Colonic mucosa (tissue), 4 donors: ENCODE measurements around the gene PAM16. TPM values are rescaled to one million over a fixed set of nuclear protein-coding genes. Genes with fewer than 3 reads are reported as not detected.

Experiments used
- DNase-seq: peaks from one replicate; pipeline ENCODE4 v3.0.0-alpha.2; 2020
- H3K27ac ChIP-seq: fragments of 200-600 bp; one replicate; pipeline ENCODE4 v1.8.0; 2021
- H3K27me3 ChIP-seq: fragments of 200-600 bp; one replicate; pipeline ENCODE4 v1.8.0; 2021
- H3K36me3 ChIP-seq: fragments of 200-600 bp; one replicate; pipeline ENCODE4 v1.8.0; 2021
- H3K4me1 ChIP-seq: fragments of 200-600 bp; one replicate; pipeline ENCODE4 v1.8.0; 2021; ENCODE audit warnings: mild to moderate bottlenecking
- H3K4me3 ChIP-seq: fragments of 200-600 bp; one replicate; pipeline ENCODE4 v1.8.0; 2021
- H3K9ac ChIP-seq, 2 donors: one replicate each; pipeline ENCODE4 v1.7.0; 2013; ENCODE audit warnings: control low read depth in 2 of 2, low read depth in 2 of 2, low read length in 2 of 2
- H3K9me3 ChIP-seq: fragments of 200-600 bp; one replicate; pipeline ENCODE4 v1.8.0; 2021
- intact Hi-C: fragments of 100-400 bp; cut with DNase I; formaldehyde crosslinking; loops from one replicate; pipeline ENCODE4 v1.14.1; 2022
- total RNA-seq, 2 donors: library from RNA; stranded (reverse); fragmentation: NEBNext Ultra II Directional in 1 of 2; extraction: Animal tissue kit (Norgen Biotek cat#: 25700) in 1 of 2; gene quantifications; one replicate each; pipeline ENCODE4 v1.2.1, GENCODE V29; 2021
- TF ChIP-seq, protein P1 (sequence below): fragments of 200-600 bp; IDR thresholded peaks from one replicate; pipeline ENCODE4 v1.8.0; 2022; ENCODE audit warnings: antibody characterized with exemption, mild to moderate bottlenecking
- donor health status: healthy.
- donor health status: DM: no; HTN: no; CAD: no.
- donor health status: DM: no; HTN: no; CAD: no.

PAM16 gene
- total RNA-seq, 2 donors from 2014 or later: 28.2 to 43.6 TPM

DNA sequence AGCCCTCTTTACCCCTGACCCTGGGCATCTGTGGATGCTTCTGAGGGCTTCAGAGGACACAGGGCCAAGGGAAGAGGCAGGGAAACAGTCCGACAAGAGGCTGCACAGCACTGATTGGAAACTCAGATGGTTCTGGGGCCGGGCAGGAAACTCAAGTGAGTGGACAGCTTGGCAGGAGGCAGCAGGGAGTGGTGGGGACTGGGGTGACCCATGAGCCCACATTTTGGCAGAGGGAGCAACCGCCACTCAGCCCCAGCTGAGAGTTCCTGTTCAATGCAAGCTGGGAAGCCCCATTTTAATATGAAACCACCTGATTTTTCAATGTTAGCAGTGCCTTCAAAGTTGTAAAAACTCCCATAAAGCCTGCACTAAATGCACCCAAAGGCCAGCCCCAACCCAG lies 19.0 kb upstream of the PAM16 start:
- H3K9me3 ChIP-seq: no peaks in the 10 kb centered on the region
- no peak for DNase-seq
- no peak overlapping the region for H3K4me3 ChIP-seq
- H3K36me3 ChIP-seq: no peaks in the 10 kb centered on the region
- intact Hi-C loops: no loop called here
- H3K9ac ChIP-seq: peak overlapping the region; percentile 15 to 24
- peaks cover 3% of the 10 kb centered on the region for H3K4me1 ChIP-seq
- TF ChIP-seq, protein P1, sequence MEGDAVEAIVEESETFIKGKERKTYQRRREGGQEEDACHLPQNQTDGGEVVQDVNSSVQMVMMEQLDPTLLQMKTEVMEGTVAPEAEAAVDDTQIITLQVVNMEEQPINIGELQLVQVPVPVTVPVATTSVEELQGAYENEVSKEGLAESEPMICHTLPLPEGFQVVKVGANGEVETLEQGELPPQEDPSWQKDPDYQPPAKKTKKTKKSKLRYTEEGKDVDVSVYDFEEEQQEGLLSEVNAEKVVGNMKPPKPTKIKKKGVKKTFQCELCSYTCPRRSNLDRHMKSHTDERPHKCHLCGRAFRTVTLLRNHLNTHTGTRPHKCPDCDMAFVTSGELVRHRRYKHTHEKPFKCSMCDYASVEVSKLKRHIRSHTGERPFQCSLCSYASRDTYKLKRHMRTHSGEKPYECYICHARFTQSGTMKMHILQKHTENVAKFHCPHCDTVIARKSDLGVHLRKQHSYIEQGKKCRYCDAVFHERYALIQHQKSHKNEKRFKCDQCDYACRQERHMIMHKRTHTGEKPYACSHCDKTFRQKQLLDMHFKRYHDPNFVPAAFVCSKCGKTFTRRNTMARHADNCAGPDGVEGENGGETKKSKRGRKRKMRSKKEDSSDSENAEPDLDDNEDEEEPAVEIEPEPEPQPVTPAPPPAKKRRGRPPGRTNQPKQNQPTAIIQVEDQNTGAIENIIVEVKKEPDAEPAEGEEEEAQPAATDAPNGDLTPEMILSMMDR: no peak
- no peaks in the 10 kb centered on the region for H3K27me3 ChIP-seq
- peak overlapping the region; percentile 45 for H3K27ac ChIP-seq

DNA sequence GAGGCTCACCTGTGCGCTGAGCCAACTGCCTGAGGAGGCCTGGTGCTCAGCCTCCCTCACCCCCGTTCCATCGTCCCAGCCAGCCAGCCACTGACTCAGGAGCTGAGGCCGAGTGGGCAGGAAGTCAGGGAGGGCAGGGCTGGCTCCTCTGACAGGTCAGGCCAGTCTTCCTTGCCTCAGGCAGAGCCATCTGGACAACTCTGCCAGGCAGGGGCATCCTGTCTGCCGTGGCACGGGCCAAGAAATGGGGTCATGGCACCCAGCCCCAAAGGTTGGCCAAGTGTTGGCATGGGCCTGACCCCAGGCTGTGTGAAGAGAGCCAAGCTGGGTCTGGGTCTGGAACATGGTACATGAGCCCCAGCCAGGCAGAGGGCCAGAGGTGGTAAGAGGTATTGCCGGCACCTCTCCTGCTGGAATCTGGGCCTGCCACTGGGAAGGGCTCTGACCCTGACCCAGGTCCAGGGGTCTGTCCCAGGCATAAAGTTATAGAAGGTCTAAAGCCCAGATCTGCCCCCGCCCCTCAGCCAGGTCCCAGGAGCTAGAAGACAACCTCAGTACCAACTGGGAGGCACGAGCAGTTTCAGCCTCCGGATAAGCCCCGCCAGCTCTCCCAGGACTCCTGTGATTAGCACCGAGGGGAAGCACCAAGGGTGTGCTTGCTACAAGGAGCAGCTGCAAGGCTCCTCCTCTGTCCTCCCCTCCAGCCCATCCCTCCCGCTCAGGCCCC lies 18.0 kb upstream of the PAM16 start:
- Histone ChIP-seq H3K9me3 (no peaks in the 10 kb centered on the region), H3K36me3 (no peaks in the 10 kb centered on the region), H3K4me3 (no peak overlapping the region), H3K4me1 (peaks cover 3% of the 10 kb centered on the region), H3K27me3 (no peaks in the 10 kb centered on the region), H3K27ac (no peak overlapping the region), H3K9ac (peak overlapping the region in 1 of 2 donors; percentile 2)
- no peak for DNase-seq
- intact Hi-C loops: no loop called here
- TF ChIP-seq, protein P1: no peak

DNA sequence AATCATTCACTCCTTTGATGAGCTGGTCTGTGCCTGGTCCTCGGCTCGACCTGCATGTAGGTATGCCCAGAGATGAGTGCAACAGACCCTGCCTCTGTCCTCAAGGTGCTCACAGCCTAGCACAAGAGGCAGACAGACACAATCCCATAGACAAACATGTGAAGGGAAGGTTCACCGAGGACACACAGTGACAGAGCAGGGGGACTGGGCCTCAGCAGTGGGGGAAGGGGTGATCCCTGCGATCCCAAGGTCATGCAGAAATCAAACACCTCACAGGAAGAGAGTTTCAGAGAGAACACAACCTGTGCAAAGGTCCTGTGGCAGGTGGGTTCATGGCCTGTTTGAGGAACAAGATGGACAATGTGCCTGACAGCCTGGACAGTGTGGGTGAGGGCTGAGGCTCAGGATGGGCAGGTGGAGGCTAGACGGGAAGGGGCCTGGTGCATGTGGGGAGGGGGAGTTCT lies 16.3 kb upstream of the PAM16 start:
- Histone ChIP-seq H3K9ac (no peak overlapping the region), H3K36me3 (no peaks in the 10 kb centered on the region), H3K27ac (no peak overlapping the region), H3K4me3 (no peak overlapping the region), H3K4me1 (peaks cover 3% of the 10 kb centered on the region), H3K27me3 (no peaks in the 10 kb centered on the region), H3K9me3 (no peaks in the 10 kb centered on the region)
- no peak for DNase-seq
- intact Hi-C loops: no loop called here
- TF ChIP-seq, protein P1: no peak

GRCh38 chr16:4366016-4366415 lies 14.9 kb upstream of the PAM16 start:
- Histone ChIP-seq H3K9me3 (no peaks in the 10 kb centered on the region), H3K36me3 (no peaks in the 10 kb centered on the region), H3K4me1 (no peaks in the 10 kb centered on the region)

GRCh38 chr16:4365615-4366014 lies 14.5 kb upstream of the PAM16 start:
- no peak for DNase-seq
- intact Hi-C loops: no loop called here
- Histone ChIP-seq H3K4me1 (no peaks in the 10 kb centered on the region), H3K4me3 (no peak overlapping the region), H3K27me3 (no peaks in the 10 kb centered on the region), H3K9ac (no peak overlapping the region), H3K27ac (no peak overlapping the region), H3K9me3 (no peaks in the 10 kb centered on the region), H3K36me3 (no peaks in the 10 kb centered on the region)
- TF ChIP-seq, protein P1: no peak

More at GRCh38 chr16:4366016-4366415, 14.9 kb upstream of the PAM16 start:
- DNase-seq: no peak
- Histone ChIP-seq H3K9ac (no peak overlapping the region), H3K27me3 (no peaks in the 10 kb centered on the region), H3K27ac (no peak overlapping the region), H3K4me3 (no peak overlapping the region)
- intact Hi-C loops: no loop called here
- TF ChIP-seq, protein P1: no peak
